GM12874 (cell line): ENCODE data around the gene RTBDN.

ENCODE experiments used
- TF ChIP-seq, protein P1 (sequence below): IDR thresholded peaks from 2 replicates; pipeline ENCODE4 v1.5.1; 2011; ENCODE audit warnings: low read depth, mild to moderate bottlenecking, control low read depth, low read length, moderate library complexity; ENCODE audit not compliant: insufficient read depth

Gene RTBDN

DNA sequence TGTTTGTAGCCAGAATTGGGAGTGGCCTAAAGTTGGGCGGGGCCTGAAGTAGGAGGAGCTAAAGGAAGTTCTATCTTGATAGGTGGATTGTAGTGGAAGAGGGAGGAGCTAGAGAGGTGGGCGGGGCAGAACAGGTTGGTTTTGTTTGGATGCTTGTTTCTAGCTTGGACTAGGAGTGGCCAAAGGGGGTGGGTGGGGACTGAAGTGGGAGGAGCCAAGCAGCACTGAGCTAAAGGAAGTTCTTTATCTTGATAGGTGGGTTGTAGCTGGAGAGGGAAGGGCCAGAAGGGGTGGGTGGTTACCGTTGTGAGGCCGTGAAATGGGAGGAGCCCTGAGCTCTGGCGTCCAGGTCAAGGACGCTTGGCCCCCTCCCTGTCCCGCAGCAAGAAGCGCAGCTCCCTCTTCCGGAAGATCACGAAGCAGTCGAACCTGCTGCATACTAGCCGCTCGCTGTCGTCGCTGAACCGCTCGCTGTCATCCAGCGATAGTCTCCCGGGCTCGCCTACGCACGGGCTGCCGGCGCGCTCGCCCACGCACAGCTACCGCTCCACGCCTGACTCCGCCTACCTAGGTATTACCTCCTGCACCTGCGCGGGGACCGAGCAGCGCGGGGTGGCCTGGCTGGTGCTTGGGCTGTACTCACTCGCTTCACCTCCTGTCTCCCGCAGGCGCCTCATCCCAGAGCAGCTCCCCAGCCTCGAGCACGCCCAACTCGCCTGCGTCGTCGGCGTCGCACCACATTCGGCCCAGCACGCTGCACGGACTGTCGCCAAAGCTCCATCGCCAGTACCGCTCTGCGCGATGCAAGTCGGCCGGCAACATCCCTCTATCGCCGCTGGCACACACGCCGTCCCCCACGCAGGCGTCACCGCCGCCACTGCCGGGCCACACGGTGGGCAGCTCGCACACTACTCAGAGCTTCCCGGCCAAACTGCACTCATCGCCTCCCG lies 38.8 kb upstream of the RTBDN start:
- TF ChIP-seq, protein P1, sequence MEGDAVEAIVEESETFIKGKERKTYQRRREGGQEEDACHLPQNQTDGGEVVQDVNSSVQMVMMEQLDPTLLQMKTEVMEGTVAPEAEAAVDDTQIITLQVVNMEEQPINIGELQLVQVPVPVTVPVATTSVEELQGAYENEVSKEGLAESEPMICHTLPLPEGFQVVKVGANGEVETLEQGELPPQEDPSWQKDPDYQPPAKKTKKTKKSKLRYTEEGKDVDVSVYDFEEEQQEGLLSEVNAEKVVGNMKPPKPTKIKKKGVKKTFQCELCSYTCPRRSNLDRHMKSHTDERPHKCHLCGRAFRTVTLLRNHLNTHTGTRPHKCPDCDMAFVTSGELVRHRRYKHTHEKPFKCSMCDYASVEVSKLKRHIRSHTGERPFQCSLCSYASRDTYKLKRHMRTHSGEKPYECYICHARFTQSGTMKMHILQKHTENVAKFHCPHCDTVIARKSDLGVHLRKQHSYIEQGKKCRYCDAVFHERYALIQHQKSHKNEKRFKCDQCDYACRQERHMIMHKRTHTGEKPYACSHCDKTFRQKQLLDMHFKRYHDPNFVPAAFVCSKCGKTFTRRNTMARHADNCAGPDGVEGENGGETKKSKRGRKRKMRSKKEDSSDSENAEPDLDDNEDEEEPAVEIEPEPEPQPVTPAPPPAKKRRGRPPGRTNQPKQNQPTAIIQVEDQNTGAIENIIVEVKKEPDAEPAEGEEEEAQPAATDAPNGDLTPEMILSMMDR: no peak

DNA sequence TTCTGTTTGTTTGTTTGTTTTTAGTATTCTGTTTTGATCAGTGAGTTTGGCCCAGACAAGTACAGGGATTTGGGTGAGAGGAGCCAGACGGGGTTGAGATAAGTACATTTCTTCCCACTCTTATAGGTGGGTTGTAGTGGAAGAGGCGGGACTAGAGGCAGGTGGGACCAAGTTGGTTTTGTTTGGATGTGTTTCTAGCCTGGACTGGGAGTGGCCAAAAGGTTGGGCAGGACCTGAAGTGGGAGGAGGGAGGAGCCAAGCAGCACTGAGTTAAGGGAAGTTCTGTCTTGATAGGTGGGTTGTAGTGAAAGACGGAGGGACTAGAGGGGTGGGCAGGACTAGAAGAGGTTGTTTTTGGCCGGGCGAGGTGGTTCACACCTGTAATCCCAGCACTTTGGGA lies 37.9 kb upstream of the RTBDN start:
- TF ChIP-seq, protein P1: no peak

DNA sequence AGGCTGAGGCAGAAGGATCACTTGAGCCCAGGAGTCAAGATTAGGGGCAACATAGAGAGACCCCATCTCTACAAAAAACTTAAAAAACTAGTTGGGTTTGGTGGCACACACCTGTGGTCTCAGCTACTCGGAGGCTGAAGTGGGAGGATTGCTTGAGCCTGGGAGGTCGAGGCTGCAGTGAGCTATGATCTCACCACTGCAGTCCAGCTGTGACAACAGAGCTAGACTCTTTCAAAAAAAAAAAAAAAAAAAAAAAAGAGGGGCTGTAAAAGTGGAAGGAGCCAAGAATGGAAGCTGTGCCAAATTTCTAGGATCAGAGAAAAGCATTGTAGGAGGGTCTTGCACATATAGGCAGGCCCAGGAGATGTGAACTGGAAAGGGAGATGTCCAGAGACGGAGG lies 37.3 kb upstream of the RTBDN start:
- TF ChIP-seq, protein P1: no peak

DNA sequence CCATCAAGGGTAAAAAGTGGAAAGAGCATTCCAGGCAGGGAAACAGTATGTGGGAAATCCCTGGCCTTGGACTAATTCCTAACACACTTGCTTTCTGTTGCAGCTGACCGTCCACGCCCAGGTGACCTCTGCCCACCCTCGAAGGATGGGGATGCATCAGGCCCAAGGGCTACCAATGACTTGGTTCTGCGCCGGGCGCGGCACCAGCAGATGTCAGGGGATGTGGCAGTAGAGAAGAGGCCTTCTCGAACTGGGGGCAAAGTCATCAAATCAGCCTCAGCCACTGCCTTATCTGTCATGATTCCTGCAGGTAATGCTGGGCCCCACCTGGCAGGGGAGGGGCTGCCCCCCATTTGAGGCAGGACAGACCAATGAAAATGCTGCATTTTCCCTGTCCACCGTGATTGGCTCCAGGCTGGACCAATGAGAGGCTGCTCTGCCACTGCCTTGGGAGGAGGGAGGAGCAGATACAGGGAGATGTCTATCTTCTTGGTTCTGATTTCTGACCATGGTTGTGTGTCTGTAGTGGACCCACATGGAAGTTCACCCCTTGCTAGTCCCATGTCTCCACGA lies 34.2 kb upstream of the RTBDN start:
- TF ChIP-seq, protein P1: no peak

DNA sequence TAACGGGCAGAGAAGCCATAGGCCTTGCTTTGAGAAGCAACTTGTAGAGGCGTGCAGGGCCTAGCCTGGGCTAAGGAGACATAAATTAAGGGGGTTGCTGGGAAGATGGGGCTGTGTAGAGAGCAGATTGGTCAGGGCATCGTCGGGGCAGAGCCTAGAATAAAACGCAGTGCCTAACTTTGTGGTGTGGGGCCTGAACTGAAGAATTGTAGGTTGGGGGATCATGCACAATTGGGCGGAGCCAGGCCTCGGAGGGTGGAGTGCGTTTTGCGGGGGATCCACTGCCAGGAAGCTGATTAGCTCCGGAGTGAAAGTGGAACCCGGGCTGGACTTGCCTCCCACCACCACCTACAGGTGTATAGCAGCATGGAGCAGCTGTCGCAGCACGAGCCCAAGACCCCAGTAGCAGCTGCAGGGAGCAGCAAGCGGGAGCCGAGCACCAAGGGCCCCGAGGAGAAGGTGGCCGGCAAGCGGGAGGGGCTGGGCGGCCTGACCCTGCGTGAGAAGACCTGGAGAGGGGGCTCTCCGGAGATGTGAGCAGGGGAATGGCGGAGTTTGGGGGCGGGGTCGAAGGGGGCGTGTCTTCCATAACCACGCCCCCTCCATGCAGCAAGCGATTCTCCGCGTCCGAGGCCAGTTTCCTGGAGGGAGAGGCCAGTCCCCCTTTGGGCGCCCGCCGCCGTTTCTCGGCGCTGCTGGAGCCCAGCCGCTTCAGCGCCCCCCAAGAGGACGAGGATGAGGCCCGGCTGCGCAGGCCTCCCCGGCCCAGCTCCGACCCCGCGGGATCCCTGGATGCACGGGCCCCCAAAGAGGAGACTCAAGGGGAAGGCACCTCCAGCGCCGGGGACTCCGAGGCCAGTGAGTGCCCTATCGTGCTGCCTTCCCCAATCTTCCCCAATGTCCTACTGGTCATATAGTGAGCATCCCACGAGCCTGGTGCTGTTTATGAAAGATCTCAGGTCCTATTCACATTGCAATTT lies 33.0 kb upstream of the RTBDN start:
- TF ChIP-seq, protein P1: no peak

DNA sequence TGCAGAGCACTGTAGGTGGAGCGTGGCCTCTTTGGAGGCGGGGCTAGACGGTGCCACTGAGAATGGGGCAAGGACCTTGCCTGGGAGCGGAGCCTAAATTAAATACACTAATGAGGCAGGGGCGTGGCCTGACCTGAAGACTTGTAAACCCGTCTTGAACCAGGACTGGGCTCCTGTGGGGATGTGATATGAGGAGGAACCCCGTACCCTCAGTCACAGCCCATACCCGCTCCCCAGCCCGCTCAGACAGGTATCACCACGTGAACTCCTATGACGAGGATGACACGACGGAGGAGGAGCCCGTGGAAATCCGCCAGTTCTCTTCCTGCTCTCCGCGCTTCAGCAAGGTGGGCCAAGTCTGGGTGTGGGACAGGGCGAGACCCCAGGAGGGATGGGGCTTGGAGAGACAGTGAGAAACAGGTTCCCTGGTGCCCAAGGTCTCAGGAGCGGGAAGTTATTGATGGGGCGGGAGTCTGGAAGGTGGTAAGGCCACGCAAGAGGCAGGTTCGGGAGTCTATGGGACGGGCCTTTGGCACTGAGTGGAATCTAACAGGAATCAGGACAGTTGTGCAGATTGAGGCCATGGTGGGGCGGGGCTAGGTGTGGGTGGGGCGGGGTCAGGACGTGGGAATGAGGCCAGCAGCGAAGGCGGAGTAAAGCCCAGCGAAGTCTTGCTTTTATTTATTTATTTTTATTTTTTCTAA lies 32.2 kb upstream of the RTBDN start:
- TF ChIP-seq, protein P1: no peak
